DOHH2 (cell line): ENCODE measurements around the gene VLDLR.

ENCODE experiments used
- EZH2phosphoT487 ChIP-seq: fragments of 200-600 bp; sonication (generic); IDR thresholded peaks from 2 replicates; pipeline ENCODE4 v1.6.1; 2017; ENCODE audit warnings: borderline replicate concordance, mild to moderate bottlenecking, antibody characterized with exemption, low read length, moderate library complexity, mixed read lengths
- TF ChIP-seq, protein P1 (sequence below): fragments of 200-600 bp; sonication (generic); IDR thresholded peaks from one replicate; pipeline ENCODE4 v1.5.1; 2014; ENCODE audit warnings: antibody characterized with exemption, mild to moderate bottlenecking, low read depth, low read length; ENCODE audit not compliant: poor library complexity, severe bottlenecking

GRCh38 chr9:2615497-2615896, 6.1 kb upstream of the VLDLR start:
- TF ChIP-seq, protein P1, sequence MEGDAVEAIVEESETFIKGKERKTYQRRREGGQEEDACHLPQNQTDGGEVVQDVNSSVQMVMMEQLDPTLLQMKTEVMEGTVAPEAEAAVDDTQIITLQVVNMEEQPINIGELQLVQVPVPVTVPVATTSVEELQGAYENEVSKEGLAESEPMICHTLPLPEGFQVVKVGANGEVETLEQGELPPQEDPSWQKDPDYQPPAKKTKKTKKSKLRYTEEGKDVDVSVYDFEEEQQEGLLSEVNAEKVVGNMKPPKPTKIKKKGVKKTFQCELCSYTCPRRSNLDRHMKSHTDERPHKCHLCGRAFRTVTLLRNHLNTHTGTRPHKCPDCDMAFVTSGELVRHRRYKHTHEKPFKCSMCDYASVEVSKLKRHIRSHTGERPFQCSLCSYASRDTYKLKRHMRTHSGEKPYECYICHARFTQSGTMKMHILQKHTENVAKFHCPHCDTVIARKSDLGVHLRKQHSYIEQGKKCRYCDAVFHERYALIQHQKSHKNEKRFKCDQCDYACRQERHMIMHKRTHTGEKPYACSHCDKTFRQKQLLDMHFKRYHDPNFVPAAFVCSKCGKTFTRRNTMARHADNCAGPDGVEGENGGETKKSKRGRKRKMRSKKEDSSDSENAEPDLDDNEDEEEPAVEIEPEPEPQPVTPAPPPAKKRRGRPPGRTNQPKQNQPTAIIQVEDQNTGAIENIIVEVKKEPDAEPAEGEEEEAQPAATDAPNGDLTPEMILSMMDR = no peak
- TF ChIP-seq EZH2phosphoT487 = no peak
